Glutamatergic neuron (in vitro differentiated cells): ENCODE results near the gene ANTKMT. TPM values are rescaled to one million over a fixed set of nuclear protein-coding genes. Genes with fewer than 3 reads are reported as not detected.

ENCODE experiments used
- DNase-seq: peaks from one replicate; pipeline ENCODE4 v3.0.0; 2022
- H3K27ac Mint-ChIP-seq: one replicate; pipeline ENCODE4 v1.8.0; 2020; ENCODE audit warnings: mild to moderate bottlenecking, mixed read lengths, inconsistent platforms; ENCODE audit not compliant: unreplicated experiment
- H3K27me3 Mint-ChIP-seq: one replicate; pipeline ENCODE4 v1.8.0; 2020; ENCODE audit warnings: mild to moderate bottlenecking, moderate library complexity, mixed read lengths, inconsistent platforms; ENCODE audit not compliant: unreplicated experiment
- H3K36me3 Mint-ChIP-seq: one replicate; pipeline ENCODE4 v1.8.0; 2020; ENCODE audit warnings: mild to moderate bottlenecking, mixed read lengths, inconsistent platforms; ENCODE audit not compliant: unreplicated experiment
- H3K4me1 Mint-ChIP-seq: one replicate; pipeline ENCODE4 v1.8.0; 2020; ENCODE audit warnings: mild to moderate bottlenecking, low read depth, mixed read lengths, inconsistent platforms; ENCODE audit not compliant: unreplicated experiment
- H3K4me3 Mint-ChIP-seq: one replicate; pipeline ENCODE4 v1.8.0; 2020; ENCODE audit warnings: mild to moderate bottlenecking, mixed read lengths, inconsistent platforms; ENCODE audit not compliant: unreplicated experiment
- H3K9me3 Mint-ChIP-seq: one replicate; pipeline ENCODE4 v1.8.0; 2020; ENCODE audit warnings: mild to moderate bottlenecking, moderate library complexity, mixed read lengths, inconsistent platforms; ENCODE audit not compliant: unreplicated experiment
- CTCF ChIP-seq: fragments of 200-600 bp; sonication (generic); IDR thresholded peaks from one replicate; pipeline ENCODE4 v1.5.0; 2021; ENCODE audit not compliant: partially characterized antibody, unreplicated experiment
- total RNA-seq: library from RNA; stranded (reverse); fragmentation: NEBNext Ultra II Directional; extraction: Animal tissue kit (Norgen Biotek cat#: 25700); gene quantifications from one replicate; pipeline ENCODE4 v1.2.1, GENCODE V29; 2021; ENCODE audit not compliant: unreplicated experiment

Gene ANTKMT
- total RNA-seq, 1 donor from 2014 or later: 61.1 TPM

GRCh38 chr16:694187-694862, 26.6 kb upstream of the ANTKMT start:
- Mint-ChIP-seq H3K9me3 (peaks cover 18% of the 10 kb centered on the region), H3K36me3 (no peaks in the 10 kb centered on the region), H3K27ac (no peak overlapping the region), H3K4me1 (peaks cover 9% of the 10 kb centered on the region), H3K4me3 (no peak overlapping the region), H3K27me3 (peaks cover 28% of the 10 kb centered on the region)
- TF ChIP-seq CTCF: no peak
- DNase-seq: no peak

- Mint-ChIP-seq H3K9me3 (peaks cover 18% of the 10 kb centered on the region), H3K4me3 (no peak overlapping the region), H3K27ac (no peak overlapping the region), H3K36me3 (no peaks in the 10 kb centered on the region), H3K27me3 (peaks cover 28% of the 10 kb centered on the region), H3K4me1 (peaks cover 8% of the 10 kb centered on the region)
- no peak for TF ChIP-seq CTCF
- DNase-seq: no peak
These were observed 26.0 kb upstream of the ANTKMT start for GRCh38 chr16:694863-695354.

- H3K27me3 Mint-ChIP-seq: peaks cover 28% of the 10 kb centered on the region
- no peak for TF ChIP-seq CTCF
These were observed 25.4 kb upstream of the ANTKMT start for GRCh38 chr16:695355-696089.

GRCh38 chr16:698911-699671, 21.9 kb upstream of the ANTKMT start:
- Mint-ChIP-seq H3K36me3 (no peaks in the 10 kb centered on the region), H3K4me3 (no peak overlapping the region), H3K27ac (no peak overlapping the region), H3K9me3 (peaks cover 10% of the 10 kb centered on the region), H3K27me3 (peaks cover 24% of the 10 kb centered on the region), H3K4me1 (peaks cover 16% of the 10 kb centered on the region)
- no peak for TF ChIP-seq CTCF
- DNase-seq: no peak

More at GRCh38 chr16:695355-696089, 25.4 kb upstream of the ANTKMT start:
- H3K9me3 Mint-ChIP-seq: peaks cover 18% of the 10 kb centered on the region
- no peak overlapping the region for H3K27ac Mint-ChIP-seq
- no peaks in the 10 kb centered on the region for H3K36me3 Mint-ChIP-seq
- peak; percentile 81 for DNase-seq
- H3K4me3 Mint-ChIP-seq: peak overlapping the region; percentile 15
- H3K4me1 Mint-ChIP-seq: peaks cover 8% of the 10 kb centered on the region
